ENCODE data around the gene CUL4B. TPM values are rescaled to one million over a fixed set of nuclear protein-coding genes. Genes with fewer than 3 reads are reported as not detected.

CUL4B gene
- total RNA-seq, 2 donors from 2014 or later: 19.1 to 19.6 TPM

DNA sequence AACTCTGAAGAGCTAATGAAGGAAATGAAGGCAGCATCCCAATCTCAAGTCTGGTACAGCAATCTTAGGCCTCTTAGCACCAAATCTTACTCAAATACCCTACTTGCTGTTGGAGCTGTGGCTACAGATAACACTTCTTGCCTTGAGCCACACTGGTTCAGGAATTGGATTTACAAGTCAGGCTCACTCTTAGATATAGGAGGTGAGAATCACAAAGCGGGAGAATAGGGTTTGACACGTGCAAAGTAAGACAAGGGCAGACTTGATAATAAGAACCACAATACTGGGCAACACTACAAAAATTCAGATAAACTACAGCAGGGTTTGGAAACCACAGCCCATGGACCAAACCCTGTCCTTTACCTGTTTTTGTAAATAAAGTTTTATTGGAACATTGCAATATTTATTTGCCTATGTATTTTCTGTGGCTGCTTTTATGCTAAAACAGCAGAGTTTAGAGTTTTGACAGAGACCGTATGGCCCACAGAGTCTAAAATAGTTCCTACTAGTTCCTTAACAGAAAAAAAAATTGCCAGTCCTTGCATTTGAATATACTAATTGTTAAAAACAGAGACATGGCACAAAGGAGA lies 9.3 kb upstream of the CUL4B start:
- no peaks in the 10 kb centered on the region for H3K36me3 ChIP-seq
- no peaks in the 10 kb centered on the region for H3K9me3 ChIP-seq
- no peak overlapping the region for H3K27ac ChIP-seq
- no peak for DNase-seq (ENCODE audit: low spot score)
- no peaks in the 10 kb centered on the region for H3K27me3 ChIP-seq
- H3K4me3 ChIP-seq: no peak overlapping the region
- H3K4me1 ChIP-seq: no peaks in the 10 kb centered on the region
- TF ChIP-seq, protein P1, sequence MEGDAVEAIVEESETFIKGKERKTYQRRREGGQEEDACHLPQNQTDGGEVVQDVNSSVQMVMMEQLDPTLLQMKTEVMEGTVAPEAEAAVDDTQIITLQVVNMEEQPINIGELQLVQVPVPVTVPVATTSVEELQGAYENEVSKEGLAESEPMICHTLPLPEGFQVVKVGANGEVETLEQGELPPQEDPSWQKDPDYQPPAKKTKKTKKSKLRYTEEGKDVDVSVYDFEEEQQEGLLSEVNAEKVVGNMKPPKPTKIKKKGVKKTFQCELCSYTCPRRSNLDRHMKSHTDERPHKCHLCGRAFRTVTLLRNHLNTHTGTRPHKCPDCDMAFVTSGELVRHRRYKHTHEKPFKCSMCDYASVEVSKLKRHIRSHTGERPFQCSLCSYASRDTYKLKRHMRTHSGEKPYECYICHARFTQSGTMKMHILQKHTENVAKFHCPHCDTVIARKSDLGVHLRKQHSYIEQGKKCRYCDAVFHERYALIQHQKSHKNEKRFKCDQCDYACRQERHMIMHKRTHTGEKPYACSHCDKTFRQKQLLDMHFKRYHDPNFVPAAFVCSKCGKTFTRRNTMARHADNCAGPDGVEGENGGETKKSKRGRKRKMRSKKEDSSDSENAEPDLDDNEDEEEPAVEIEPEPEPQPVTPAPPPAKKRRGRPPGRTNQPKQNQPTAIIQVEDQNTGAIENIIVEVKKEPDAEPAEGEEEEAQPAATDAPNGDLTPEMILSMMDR (IDR thresholded peaks at IDR 0.05): no peak

DNA sequence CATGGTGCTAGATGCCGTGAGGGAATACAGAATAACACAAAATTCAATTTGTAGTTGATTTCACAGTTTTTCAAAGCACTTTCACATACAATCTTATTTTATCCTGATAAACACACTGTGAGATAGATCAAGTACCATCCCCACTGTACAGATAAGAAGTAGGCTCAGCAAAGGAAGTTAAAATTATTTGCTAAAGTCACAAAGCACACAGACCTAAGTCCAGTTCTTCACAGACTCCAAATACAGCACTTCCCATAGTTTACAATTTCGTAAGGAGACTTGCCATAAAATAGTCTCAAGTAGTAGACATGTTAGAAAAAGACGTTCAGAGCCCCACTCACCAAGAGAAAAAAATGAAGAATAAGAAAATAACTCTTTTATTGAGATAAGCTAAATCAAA lies 7.8 kb upstream of the CUL4B start:
- Histone ChIP-seq H3K27ac (no peak overlapping the region), H3K4me3 (no peak overlapping the region), H3K36me3 (no peaks in the 10 kb centered on the region), H3K4me1 (no peaks in the 10 kb centered on the region), H3K27me3 (no peaks in the 10 kb centered on the region), H3K9me3 (no peaks in the 10 kb centered on the region)
- TF ChIP-seq, protein P1 (IDR thresholded peaks at IDR 0.05): no peak
- no peak for DNase-seq (ENCODE audit: low spot score)

DNA sequence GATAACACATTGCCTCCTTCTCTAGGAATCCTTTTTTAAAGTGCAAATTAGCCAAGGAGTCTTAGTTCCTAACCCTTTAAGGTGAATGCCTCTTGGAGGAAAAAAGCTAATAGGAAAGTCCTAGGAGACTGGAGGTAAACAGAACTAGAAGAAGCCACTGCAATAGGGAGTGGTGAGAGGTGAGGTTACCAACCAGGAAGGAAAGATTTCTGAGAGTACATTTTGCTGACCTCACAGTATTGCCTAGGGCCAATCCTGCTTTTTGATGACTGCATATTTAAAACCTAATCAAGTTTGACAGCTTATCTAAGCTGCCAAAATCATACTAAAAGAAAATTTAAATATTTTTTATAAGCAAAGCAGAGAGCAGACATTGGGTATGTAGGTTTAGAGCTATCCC lies 7.3 kb upstream of the CUL4B start:
- H3K27ac ChIP-seq: no peak overlapping the region

DNA sequence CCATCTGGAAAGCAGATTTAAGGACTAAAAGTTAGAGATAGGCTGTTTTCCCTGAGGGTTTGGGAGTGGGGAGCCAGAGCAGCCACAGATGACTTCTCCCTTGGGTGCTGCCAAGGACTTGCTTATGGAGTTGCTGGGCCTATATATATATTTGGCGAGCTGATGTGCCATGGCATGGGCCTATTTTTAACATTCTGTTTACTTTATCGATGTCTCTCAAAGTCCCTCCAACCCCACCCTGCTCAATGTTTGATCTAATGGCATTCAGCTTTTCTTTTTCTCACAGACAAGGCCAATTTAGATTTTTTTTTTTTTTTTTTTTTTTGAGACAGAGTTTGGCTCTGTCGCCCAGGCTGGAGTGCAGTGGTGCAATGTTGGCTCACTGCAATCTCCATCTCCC lies 6.1 kb upstream of the CUL4B start:
- no peak overlapping the region for H3K27ac ChIP-seq
- no peak for DNase-seq (ENCODE audit: low spot score)
- no peaks in the 10 kb centered on the region for H3K9me3 ChIP-seq
- H3K4me1 ChIP-seq: peaks cover 0 to 7% of the 10 kb centered on the region in 2 donors
- H3K4me3 ChIP-seq: no peak overlapping the region
- TF ChIP-seq, protein P1 (IDR thresholded peaks at IDR 0.05): no peak
- H3K27me3 ChIP-seq: no peaks in the 10 kb centered on the region
- no peaks in the 10 kb centered on the region for H3K36me3 ChIP-seq

More for the DNA sequence above, 7.3 kb upstream of the CUL4B start:
- no peak overlapping the region for H3K4me3 ChIP-seq
- H3K4me1 ChIP-seq: no peaks in the 10 kb centered on the region
- TF ChIP-seq, protein P1 (IDR thresholded peaks at IDR 0.05): no peak
- no peaks in the 10 kb centered on the region for H3K36me3 ChIP-seq
- H3K27me3 ChIP-seq: no peaks in the 10 kb centered on the region
- DNase-seq (ENCODE audit: low spot score): no peak
- no peaks in the 10 kb centered on the region for H3K9me3 ChIP-seq

DNA sequence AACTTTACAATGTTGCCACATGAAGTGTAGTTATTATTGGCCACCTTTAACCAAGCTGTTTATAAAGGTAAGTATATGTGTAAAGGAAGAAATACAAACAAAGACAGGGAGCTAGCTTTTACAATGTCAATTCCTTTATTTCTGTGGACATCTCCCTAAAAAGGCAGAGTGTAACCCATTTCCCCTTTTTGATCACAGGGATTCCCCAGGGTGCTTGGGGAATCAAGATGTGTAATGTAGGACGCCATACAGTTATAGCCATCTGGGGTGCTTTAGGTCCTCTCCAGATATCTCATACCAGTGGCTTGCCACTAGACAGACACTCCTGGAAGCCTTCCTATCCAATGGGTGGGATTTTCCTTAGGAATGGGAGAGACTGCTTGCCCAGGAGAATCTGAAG lies 4.2 kb upstream of the CUL4B start:
- H3K27me3 ChIP-seq: no peaks in the 10 kb centered on the region
- no peaks in the 10 kb centered on the region for H3K36me3 ChIP-seq
- no peak overlapping the region for H3K4me3 ChIP-seq
- H3K27ac ChIP-seq: no peak overlapping the region
- DNase-seq (ENCODE audit: low spot score): no peak
- TF ChIP-seq, protein P1 (IDR thresholded peaks at IDR 0.05): no peak
- no peaks in the 10 kb centered on the region for H3K9me3 ChIP-seq
- peaks cover 0 to 7% of the 10 kb centered on the region in 2 donors for H3K4me1 ChIP-seq

DNA sequence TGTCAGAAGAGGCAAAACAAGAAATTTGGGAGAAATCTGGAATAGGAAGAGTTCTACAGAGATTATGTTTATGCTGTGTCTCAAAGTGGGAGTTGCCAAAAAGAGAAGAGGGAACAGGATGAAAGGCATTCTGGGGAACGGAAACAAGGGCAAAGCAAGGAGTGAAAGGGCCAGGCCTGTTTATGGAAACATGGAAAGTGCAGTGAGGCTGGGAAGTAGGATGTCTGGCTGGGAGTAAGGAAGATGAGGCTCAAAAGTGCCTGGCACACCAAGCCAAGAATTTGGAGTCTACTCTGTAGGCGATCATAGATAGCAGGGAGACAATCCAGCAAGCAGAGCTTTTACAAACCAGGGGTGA lies 1.8 kb upstream of the CUL4B start:
- no peak overlapping the region for H3K4me3 ChIP-seq
- no peaks in the 10 kb centered on the region for H3K27me3 ChIP-seq
- H3K36me3 ChIP-seq: no peaks in the 10 kb centered on the region
- H3K4me1 ChIP-seq: peaks cover 0 to 7% of the 10 kb centered on the region in 2 donors
- no peak for DNase-seq (ENCODE audit: low spot score)
- no peaks in the 10 kb centered on the region for H3K9me3 ChIP-seq
- TF ChIP-seq, protein P1 (IDR thresholded peaks at IDR 0.05): no peak
- H3K27ac ChIP-seq: peak overlapping the region; percentile 96 to 98

All from right atrium auricular region (tissue), 2 donors.